ENCODE results near the gene NCAM1. TPM values are rescaled to one million over a fixed set of nuclear protein-coding genes. Genes with fewer than 3 reads are reported as not detected.

The NCAM1 gene
- total and polyA plus RNA-seq, 7 donors: 0.46 to 124 (median 64.2) TPM

DNA sequence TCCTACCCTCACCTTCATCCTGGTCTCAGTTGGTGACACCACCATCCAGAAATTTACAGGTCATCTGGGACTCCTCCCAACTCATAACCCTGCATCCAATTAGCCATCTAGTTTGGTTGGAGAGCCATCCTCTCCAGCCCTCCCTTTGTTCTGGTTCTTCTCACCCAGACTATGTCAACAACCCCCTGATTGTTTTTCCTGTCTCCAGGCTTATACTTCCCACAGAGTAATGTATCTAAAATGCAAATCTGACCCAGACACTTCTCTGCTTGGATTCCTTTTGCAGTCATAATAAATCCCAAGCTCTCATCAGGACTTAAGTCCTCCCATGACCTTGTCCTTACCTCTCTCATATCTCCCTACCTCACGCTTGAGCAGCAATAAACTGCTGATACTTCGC, 356.1 kb downstream of the NCAM1 start:
- 87 to 91% methylated on average over 2 of the region's 2 CpGs for WGBS, 2 donors
- Histone ChIP-seq H3K4me3 (no peak overlapping the region), H3K27ac (no peak overlapping the region), H3K36me3 (peaks cover 0 to 37% (median 0%) of the 10 kb centered on the region in 4 donors), H3K27me3 (no peaks in the 10 kb centered on the region), H3K4me1 (peaks cover 0 to 23% (median 19%) of the 10 kb centered on the region in 4 donors), H3K9me3 (no peaks in the 10 kb centered on the region)
- intact Hi-C loops (cut with DNase I): loop anchor here (10.0 kb wide), 2 partner anchors 457 to 1093 kb away; partner anchors contain the start of genes CLDN25, PTS and ZW10
- TF ChIP-seq CTCF (IDR thresholded peaks at IDR 0.05): no peak
- no peak for TF ChIP-seq POLR2AphosphoS5 (IDR thresholded peaks at IDR 0.05)
- TF ChIP-seq EP300 (IDR thresholded peaks at IDR 0.05): no peak
- TF ChIP-seq POLR2A (IDR thresholded peaks at IDR 0.05): no peak
- DNase-seq: no peak

GRCh38 chr11:113319085-113319484, 357.9 kb downstream of the NCAM1 start:
- no peak overlapping the region for H3K4me3 ChIP-seq
- WGBS, 2 donors: 96 to 98% methylated on average over 4 of the region's 4 CpGs
- no peaks in the 10 kb centered on the region for H3K27me3 ChIP-seq
- intact Hi-C loops (cut with DNase I): loop anchor here (10.0 kb wide), 2 partner anchors 456 to 1094 kb away; partner anchors contain the start of genes CLDN25, PTS and ZW10
- H3K9me3 ChIP-seq: no peaks in the 10 kb centered on the region
- DNase-seq: no peak
- H3K4me1 ChIP-seq: peaks cover 0 to 20% (median 14%) of the 10 kb centered on the region in 4 donors
- H3K36me3 ChIP-seq: peaks cover 0 to 49% (median 0%) of the 10 kb centered on the region in 4 donors
- H3K27ac ChIP-seq: no peak overlapping the region
- TF ChIP-seq CTCF (IDR thresholded peaks at IDR 0.05) (no peak), POLR2AphosphoS5 (IDR thresholded peaks at IDR 0.05) (no peak), EP300 (IDR thresholded peaks at IDR 0.05) (no peak), POLR2A (IDR thresholded peaks at IDR 0.05) (no peak)

- Histone ChIP-seq H3K4me3 (no peak overlapping the region), H3K36me3 (peaks cover 6 to 76% (median 15%) of the 10 kb centered on the region in 4 donors), H3K4me1 (no peaks in the 10 kb centered on the region), H3K27ac (no peak overlapping the region), H3K27me3 (no peaks in the 10 kb centered on the region), H3K9me3 (no peaks in the 10 kb centered on the region)
- TF ChIP-seq POLR2AphosphoS5 (IDR thresholded peaks at IDR 0.05) (no peak), POLR2A (IDR thresholded peaks at IDR 0.05) (no peak), EP300 (IDR thresholded peaks at IDR 0.05) (no peak), CTCF (IDR thresholded peaks at IDR 0.05) (no peak)
- WGBS, 2 donors: 60 to 80% methylated on average over 4 of the region's 4 CpGs
- no peak for DNase-seq
- intact Hi-C loops (cut with DNase I): no loop called here
Measured at GRCh38 chr11:113322158-113322557, 360.9 kb downstream of the NCAM1 start.

- H3K4me1 ChIP-seq: no peaks in the 10 kb centered on the region
- intact Hi-C loops (cut with DNase I): no loop called here
- DNase-seq: no peak
- no peak for TF ChIP-seq EP300 (IDR thresholded peaks at IDR 0.05)
- H3K4me3 ChIP-seq: no peak overlapping the region
- no peaks in the 10 kb centered on the region for H3K27me3 ChIP-seq
- H3K36me3 ChIP-seq: peaks cover 6 to 78% (median 20%) of the 10 kb centered on the region in 4 donors
- H3K27ac ChIP-seq: no peak overlapping the region
- 96% methylated on average over 5 of the region's 5 CpGs for WGBS, 2 donors
- H3K9me3 ChIP-seq: no peaks in the 10 kb centered on the region
Measured at GRCh38 chr11:113324250-113324649, 363.0 kb downstream of the NCAM1 start.

Small RNAs within 50 kb of the gene (small RNA-seq; reads per million reads assigned to genes)
- 0 reads per million in 3 donors for gene RNU7-187P

Measured in sigmoid colon (tissue), 7 donors.